Subcutaneous adipose tissue (tissue), 4 donors: ENCODE measurements around the gene IFI30. TPM values are rescaled to one million over a fixed set of nuclear protein-coding genes. Genes with fewer than 3 reads are reported as not detected.

Source experiments
- total RNA-seq, 4 donors: library from RNA; depleted of rRNA; stranded (reverse); fragments of >200 nt; gene quantifications; one replicate each; pipeline ENCODE4 v1.1.0, GENCODE V29; 2016
- TF ChIP-seq, protein P1 (sequence below): fragments of 450-650 bp; IDR thresholded peaks from one replicate; pipeline ENCODE4 v1.5.1; 2016; ENCODE audit warnings: low read depth, mild to moderate bottlenecking, control low read depth, antibody characterized with exemption, moderate library complexity

The IFI30 gene
- 100 to 1,000 TPM in 2 of 4 donors, 10 to 100 TPM in 2; 47.8 to 934 (median 110) TPM for total RNA-seq

DNA sequence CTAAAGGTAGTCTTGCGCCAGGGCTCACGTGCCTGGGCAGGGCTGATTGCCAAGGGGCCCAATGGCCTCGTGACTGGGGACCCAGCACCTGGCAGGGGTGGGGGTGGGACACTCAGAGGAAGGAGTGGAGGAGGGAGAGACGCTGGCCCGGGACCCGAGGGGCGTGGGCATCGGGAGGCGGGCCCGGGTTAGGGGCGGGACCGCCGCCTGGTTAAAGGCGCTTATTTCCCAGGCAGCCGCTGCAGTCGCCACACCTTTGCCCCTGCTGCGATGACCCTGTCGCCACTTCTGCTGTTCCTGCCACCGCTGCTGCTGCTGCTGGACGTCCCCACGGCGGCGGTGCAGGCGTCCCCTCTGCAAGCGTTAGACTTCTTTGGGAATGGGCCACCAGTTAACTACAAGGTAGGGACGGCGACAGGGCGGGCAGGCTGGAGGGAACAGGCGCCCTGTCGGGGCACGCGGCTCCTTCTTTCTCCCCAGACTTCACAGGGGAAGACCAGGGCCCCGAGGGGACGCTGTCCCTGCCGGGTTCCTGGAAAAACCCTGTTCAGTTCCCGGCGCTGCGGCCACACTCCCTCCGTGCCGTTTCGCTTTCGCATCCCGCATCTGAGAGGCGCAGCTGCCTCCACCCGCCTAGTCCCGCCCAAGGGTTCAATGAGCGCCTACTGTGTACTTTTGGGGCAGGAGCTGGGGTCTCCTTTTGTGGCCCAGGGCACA is at the start of gene IFI30:
Gene IFI30 (plus strand): TSS at position 242 of the 717 bp plus-strand sequence. CDS start 29 bp downstream, at position 271.
- TF ChIP-seq, protein P1, sequence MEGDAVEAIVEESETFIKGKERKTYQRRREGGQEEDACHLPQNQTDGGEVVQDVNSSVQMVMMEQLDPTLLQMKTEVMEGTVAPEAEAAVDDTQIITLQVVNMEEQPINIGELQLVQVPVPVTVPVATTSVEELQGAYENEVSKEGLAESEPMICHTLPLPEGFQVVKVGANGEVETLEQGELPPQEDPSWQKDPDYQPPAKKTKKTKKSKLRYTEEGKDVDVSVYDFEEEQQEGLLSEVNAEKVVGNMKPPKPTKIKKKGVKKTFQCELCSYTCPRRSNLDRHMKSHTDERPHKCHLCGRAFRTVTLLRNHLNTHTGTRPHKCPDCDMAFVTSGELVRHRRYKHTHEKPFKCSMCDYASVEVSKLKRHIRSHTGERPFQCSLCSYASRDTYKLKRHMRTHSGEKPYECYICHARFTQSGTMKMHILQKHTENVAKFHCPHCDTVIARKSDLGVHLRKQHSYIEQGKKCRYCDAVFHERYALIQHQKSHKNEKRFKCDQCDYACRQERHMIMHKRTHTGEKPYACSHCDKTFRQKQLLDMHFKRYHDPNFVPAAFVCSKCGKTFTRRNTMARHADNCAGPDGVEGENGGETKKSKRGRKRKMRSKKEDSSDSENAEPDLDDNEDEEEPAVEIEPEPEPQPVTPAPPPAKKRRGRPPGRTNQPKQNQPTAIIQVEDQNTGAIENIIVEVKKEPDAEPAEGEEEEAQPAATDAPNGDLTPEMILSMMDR, result no peak

DNA sequence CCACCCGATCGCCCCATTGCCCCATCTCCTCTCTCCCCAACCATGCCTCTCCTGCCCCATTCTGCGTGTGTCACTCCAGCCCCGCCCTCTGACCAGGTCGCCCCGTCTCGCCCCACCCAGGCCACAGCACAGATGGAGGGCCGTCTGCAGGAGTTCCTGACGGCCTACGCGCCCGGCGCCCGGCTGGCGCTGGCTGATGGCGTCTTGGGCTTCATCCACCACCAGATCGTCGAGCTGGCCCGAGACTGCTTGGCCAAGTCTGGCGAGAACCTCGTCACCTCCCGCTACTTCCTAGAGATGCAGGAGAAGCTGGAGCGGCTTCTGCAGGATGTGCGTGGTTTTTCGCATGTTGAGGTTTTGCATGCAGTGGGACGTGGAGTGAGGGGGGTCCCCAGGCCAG is 49.8 kb upstream of the IFI30 start:
- TF ChIP-seq, protein P1, result no peak

- TF ChIP-seq, protein P1, result no peak
Measured at GRCh38 chr19:18126097-18126496, 47.5 kb upstream of the IFI30 start.

DNA sequence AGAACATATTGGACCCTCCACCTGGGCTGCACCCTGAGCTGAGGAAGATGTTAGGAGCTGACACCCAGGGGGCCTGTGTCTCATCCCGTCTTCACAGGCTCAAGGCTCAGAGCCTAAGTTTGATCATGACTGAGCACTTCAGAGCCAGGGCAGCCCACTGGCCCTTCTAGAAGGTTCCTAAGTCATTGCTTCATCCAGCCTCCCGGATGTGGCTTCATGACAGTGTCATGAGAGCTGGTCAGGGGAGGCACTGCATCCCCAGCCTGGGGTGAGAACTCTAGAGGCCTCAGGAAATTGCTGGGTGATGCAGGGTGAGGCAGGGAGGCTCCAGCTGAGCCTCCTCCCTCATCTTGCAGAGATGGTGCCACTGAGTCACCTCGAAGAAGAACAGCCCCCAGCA is 45.6 kb upstream of the IFI30 start:
- TF ChIP-seq, protein P1, result no peak

DNA sequence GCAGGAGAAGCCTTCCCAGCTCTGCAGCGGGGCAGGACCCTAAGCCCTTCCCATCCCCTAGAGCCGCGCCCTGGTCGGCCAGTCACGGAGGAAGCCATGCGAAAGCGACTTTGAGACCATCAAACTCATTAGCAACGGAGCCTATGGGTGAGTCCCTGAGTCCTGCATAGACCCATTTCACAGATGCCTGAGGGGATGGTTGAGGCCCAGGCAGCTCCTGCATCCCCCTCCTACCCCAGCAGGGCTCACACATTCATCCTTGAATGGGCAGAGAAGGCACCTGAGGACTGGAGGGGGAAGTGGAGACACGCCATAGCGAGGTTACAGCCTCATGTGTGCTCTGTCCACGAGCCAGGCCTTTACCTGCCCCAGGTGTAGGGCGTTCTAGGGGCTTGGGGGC is 44.8 kb upstream of the IFI30 start:
- TF ChIP-seq, protein P1, result no peak

DNA sequence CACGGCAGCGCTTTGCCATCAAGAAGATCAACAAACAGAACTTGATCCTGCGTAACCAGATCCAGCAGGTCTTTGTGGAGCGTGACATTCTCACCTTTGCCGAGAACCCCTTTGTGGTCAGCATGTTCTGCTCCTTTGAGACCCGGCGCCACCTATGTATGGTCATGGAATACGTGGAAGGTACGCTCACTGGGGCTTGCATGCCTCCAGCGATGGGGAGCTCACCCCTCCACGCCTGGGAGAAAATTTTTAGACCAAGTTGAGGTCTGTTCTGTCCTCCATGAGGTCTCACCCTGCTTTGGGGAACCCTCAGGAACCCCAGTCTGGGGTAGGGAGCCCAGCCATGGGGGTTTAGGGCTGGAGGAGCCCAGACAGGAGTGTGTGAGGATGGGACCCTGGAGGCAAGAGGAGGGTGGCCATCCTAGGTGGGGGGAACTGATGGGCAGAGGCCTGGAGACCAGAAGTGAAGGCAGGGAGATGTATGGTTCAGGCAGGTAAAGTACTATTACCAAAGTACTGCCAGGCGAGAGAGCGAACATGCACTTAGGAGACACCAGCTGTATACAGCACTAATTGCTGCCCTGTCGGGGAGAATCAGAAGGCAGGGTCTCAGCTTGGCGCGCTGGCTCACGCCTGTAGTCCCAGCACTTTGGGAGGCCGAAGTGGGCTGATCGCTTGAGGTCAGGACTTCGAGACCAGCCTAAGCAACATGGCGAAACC is 42.9 kb upstream of the IFI30 start:
- TF ChIP-seq, protein P1, result no peak

- TF ChIP-seq, protein P1, result no peak
Measured at GRCh38 chr19:18131841-18132596, 41.6 kb upstream of the IFI30 start.
